ENCODE measurements around the gene KRT77.
"Not testable (repeated sequence)": the region's sequence is repeated elsewhere in the genome, so short reads cannot be mapped to it uniquely, and the experiment has no call there.

KRT77 gene

GRCh38 chr12:52673713-52674432 is 29.5 kb downstream of the KRT77 start:
- no peak for DNase-seq

DNA sequence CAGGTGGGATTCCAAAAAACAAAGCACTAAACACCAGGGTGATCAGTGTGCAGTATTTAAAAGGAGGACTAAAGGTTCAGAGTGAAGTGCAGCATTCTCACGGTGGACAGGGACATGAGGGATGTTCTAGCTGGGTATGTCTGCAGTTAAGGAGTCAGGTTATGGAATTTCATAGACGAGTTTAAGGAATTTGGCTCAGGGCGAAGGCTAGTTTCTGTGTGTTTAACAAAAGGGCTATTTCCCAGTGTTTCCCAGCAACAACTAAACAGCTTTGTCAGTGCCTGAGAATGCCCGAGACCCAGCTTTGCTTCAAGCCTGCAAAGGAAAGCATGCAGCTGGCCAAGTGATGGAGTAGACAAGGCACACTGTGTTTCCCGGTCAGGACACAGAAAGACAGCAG is 30.1 kb downstream of the KRT77 start:
- no peak for DNase-seq

DNA sequence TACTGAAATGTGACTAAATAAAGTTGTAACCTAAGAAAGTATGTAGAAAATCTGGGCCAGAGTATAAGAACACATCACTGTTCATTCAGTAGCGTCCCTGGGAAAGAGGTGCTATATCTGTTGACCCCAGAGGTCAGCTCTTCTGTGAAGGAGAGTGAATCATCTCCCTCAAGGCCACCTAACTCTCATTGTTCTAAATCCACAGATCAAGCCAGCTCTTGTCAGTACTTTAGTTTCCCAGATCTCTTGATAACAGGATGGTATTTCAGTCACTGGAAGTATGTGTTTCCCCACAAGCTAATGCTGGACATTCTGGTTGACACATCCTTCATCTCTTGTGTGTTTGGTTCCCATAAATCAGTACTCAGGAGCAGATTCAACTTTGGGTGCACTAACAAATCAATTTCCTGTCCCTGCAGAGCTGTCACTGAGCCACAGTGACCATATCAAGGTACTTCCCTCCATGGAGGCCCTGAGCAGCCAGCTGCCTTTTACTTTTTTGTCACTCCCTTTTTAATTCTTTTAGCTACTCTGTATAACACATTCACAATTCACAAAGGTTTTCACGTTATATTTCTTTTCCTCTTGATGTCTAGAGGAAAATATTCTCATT is 30.9 kb downstream of the KRT77 start:
- no peak for DNase-seq

DNA sequence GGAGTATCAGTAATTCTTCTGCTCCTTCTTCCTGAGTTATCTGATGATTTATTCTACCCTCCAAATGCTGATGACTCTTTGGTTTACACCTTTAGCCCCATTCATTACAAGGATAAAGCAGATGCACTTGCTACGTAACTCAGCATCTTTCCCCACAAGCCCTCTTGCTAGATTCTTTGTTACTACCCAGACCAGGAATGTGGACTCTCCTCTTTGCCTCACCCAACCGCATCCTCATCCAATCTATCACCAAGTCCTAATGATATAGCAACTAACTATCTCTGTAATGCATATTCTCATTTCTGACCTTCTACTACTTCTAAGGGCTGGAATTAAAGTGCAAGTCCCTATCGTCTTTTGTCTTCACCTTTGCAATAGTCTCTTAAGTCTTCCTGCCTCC is 32.4 kb downstream of the KRT77 start:
- no peak for DNase-seq

DNA sequence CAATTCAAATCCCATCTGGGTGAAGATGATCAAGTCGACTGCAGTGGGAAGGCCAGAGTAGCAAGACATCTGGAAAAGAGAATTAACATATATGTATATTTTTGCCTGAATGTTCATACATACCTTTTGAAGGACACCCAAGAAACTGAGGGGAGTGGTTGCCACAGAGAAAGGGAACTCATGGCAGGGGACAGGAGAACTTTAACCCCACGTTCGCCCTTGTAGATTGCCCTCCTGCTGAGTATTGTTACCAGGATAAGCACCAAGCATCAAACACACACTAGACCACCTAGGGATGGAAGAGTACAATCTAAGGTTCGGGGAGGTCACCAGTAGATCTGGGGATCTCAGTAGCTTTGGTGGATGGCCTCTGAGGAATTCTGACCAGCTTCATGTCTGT is 32.8 kb downstream of the KRT77 start:
- no peak for DNase-seq

DNA sequence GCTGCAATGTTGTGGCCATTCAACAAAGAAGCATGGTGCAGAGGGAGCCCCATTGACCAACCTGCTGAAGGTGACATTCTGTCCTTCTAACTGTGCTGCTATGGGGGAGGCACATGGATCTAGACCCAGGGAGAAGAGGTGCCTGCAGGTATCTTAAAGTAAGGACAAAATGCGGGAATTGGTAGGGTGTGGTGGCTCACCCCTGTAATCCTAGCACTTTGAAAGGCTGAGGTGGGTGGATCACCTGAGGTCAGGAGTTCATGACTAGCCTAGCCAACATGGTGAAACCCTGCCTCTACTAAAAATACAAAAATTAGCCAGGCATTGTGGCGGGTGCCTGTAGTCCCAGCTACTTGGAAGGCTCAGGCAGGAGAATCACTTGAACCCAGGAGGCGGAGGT is 33.4 kb downstream of the KRT77 start:
- DNase-seq, result not testable (repeated sequence)

GRCh38 chr12:52669426-52669825 is 33.9 kb downstream of the KRT77 start:
- DNase-seq, result no peak

- no peak for DNase-seq
Measured at GRCh38 chr12:52667931-52668330, 35.4 kb downstream of the KRT77 start.

DNA sequence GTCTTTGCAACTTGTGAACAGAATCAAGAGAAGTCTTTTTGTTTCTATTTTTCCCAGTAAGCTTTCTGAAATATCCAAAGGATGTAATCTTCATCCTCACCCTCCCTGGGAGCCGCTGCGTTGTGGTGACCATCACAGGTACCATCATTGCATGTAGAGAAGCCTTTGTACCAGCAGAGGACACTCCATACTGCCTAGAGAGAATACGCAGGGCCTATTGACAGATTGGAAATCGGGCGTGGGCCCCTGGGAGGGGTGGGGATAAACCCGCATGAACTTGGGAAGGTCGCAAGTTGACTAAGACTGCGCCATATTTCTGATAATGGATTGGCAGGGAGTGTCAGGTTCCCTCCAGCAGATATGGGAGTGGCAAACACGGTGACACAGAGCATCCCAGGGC is 35.8 kb downstream of the KRT77 start:
- DNase-seq, result no peak

GRCh38 chr12:52666471-52666870 is 36.9 kb downstream of the KRT77 start:
- no peak for DNase-seq

GRCh38 chr12:52663420-52663819 is 39.9 kb downstream of the KRT77 start:
- DNase-seq, result no peak

- DNase-seq, result no peak
Measured at GRCh38 chr12:52662918-52663229, 40.5 kb downstream of the KRT77 start.

GRCh38 chr12:52662093-52662917 is 41.0 kb downstream of the KRT77 start:
- no peak for DNase-seq

DNA sequence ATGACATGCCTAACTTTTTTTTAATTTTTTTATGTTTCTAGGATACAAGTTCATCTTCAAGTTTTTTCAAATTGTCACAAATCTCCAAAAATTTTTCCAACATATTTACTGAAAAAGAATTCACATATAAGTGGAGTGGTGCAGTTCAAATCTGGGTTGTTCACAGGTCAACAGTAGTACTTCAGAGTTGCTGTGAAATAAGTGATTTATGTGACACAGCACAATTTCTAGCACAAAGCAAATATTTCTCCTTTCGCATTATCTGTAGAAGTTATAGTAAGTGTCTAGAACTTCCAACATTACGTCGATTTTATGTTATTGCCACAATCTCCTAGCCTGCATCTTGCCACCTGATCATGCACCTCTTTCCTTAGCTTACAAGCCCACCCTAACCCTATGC is 41.7 kb downstream of the KRT77 start:
- DNase-seq, result no peak

GRCh38 chr12:52660934-52661499 is 42.3 kb downstream of the KRT77 start:
- DNase-seq, result no peak

- no peak for DNase-seq
Measured at GRCh38 chr12:52659951-52660350, 43.4 kb downstream of the KRT77 start.

- DNase-seq, result no peak
Measured at GRCh38 chr12:52659395-52659794, 43.9 kb downstream of the KRT77 start.

- no peak for DNase-seq
Measured at GRCh38 chr12:52658196-52658595, 45.1 kb downstream of the KRT77 start.

DNA sequence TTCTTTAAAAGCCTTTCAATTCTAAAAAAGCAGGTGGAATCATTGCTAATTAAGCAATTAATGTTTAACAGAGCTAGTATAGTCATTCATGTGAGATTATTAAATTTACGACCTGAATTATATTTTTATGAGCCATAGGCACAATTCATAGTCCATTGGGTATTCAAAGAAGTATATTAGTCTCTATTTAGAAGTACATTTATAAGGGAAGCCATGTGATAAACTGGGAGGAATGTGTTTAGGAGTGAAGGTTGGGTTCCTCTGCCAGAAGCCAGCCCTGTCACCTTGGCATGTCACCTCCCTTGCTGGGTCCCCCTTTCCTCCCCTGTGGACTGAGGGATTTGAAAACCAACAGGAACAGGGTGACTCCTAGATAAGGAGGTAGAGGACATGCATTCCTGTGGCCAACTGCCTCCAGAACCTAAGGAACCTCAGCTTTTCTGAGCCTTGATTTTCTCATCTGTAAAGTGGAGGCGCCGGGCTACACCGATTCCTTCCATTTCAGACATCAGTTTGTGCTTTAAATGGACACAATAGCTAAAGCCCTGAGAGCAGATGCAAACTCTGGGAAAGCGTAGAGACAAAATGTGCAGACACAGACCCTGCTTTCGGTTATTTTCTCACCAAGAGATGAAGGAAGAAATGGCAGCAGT is 45.9 kb downstream of the KRT77 start:
- no peak for DNase-seq

DNA sequence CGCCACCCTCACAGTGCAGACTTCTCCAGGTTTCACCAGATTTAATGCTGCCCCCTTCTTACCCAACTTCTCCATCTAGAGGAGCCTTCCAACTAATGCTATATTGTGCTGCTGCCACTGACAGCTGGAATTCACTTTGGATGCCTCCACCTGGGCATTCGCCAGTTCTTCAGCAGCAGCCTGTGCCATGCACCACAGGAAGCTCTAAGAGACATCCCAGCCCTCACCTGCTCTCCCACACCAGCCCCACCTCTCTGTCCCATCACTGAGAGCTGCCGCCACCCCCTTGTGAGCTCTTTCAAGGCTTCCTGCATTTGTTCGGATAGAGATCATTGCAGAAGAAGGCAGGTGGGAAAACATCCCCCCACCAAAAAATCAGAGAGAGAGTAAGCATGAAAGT is 46.7 kb downstream of the KRT77 start:
- no peak for DNase-seq

DNA sequence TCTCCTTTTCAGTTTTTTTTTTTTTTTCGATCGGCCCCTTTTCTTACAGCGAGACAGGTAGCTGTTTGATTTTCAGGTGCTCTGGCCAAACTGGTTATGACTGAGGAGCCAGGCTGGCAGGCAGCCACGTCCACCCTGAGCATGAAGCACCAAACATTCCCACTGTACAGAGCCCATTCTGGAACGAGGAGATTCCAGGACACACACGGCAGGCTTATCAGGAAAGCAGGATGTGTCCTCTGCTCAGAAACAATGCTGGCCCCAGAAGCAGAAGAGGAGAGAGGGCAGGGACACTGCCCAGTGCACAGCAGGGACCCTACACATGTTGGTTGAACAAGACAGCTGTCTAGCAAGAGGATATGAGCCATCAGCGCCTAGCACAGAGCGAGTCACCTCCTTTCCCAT is 47.6 kb downstream of the KRT77 start:
- no peak for DNase-seq

- no peak for DNase-seq
Measured at GRCh38 chr12:52655251-52655650, 48.1 kb downstream of the KRT77 start.

GRCh38 chr12:52651726-52652261 is 51.5 kb downstream of the KRT77 start, which contains the start of gene KRT2:
KRT2 (minus strand) TSS chr12:52652211; CDS start chr12:52652142, 69 bp downstream.
- DNase-seq, result no peak
